ENCODE results near the gene RFX7.
"Not testable (repeated sequence)": the region's sequence is repeated elsewhere in the genome, so short reads cannot be mapped to it uniquely, and the experiment has no call there.

The RFX7 gene

GRCh38 chr15:56168394-56168793 lies 75.3 kb downstream of the RFX7 start:
- H3K36me3 Mint-ChIP-seq, result peaks cover 28 to 47% of the 10 kb centered on the region in 2 donors
- no peak overlapping the region for H3K27ac Mint-ChIP-seq
- H3K27me3 Mint-ChIP-seq, result no peaks in the 10 kb centered on the region
- no peak for DNase-seq
- no peak overlapping the region for H3K4me3 Mint-ChIP-seq
- H3K9me3 Mint-ChIP-seq, result peaks cover 4 to 9% of the 10 kb centered on the region in 2 donors
- ATAC-seq (replicated peaks), result peak in 1 of 2 donors; percentile 52
- peaks cover 16 to 27% of the 10 kb centered on the region in 2 donors for H3K4me1 Mint-ChIP-seq

- no peaks in the 10 kb centered on the region for H3K9me3 Mint-ChIP-seq
- H3K36me3 Mint-ChIP-seq, result peaks cover 3 to 16% of the 10 kb centered on the region in 2 donors
- H3K4me3 Mint-ChIP-seq, result no peak overlapping the region
- ATAC-seq (replicated peaks) (no peak), DNase-seq (no peak)
- H3K27me3 Mint-ChIP-seq, result no peaks in the 10 kb centered on the region
- H3K27ac Mint-ChIP-seq, result no peak overlapping the region
- H3K4me1 Mint-ChIP-seq, result peaks cover 12 to 30% of the 10 kb centered on the region in 2 donors
These were observed 78.4 kb downstream of the RFX7 start for GRCh38 chr15:56165234-56165633.

- Mint-ChIP-seq H3K27ac (no peak overlapping the region), H3K4me3 (no peak overlapping the region), H3K9me3 (no peaks in the 10 kb centered on the region), H3K36me3 (peaks cover 4 to 16% of the 10 kb centered on the region in 2 donors), H3K27me3 (no peaks in the 10 kb centered on the region), H3K4me1 (peaks cover 11 to 33% of the 10 kb centered on the region in 2 donors)
- ATAC-seq (replicated peaks) (no peak), DNase-seq (no peak)
These were observed 82.7 kb downstream of the RFX7 start for GRCh38 chr15:56160966-56161365.

DNA sequence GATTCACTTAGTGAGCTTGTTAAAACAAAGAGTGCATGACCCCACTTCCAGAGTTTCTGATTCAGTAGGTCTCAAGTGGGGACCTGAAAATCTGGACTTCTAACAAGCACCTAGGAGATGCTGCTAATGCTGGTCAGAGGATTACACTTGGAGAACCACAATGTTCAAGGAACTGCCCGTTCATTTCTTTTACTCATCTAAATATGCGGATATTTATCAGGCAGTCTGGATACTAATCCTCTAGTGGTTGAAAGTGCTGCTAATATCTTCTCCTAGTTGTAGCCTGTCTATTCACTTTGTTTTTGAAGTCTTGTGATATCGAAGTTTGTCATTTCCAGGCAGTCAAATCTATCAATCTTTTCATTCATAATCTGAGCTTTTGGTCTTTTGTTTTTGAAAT lies 86.8 kb downstream of the RFX7 start:
- H3K36me3 Mint-ChIP-seq, result peaks cover 26 to 46% of the 10 kb centered on the region in 2 donors
- H3K27ac Mint-ChIP-seq, result no peak overlapping the region
- ATAC-seq (replicated peaks) (no peak), DNase-seq (no peak)
- H3K9me3 Mint-ChIP-seq, result peaks cover 15 to 18% of the 10 kb centered on the region in 2 donors
- H3K4me3 Mint-ChIP-seq, result no peak overlapping the region
- no peaks in the 10 kb centered on the region for H3K27me3 Mint-ChIP-seq
- peaks cover 28 to 43% of the 10 kb centered on the region in 2 donors for H3K4me1 Mint-ChIP-seq

DNA sequence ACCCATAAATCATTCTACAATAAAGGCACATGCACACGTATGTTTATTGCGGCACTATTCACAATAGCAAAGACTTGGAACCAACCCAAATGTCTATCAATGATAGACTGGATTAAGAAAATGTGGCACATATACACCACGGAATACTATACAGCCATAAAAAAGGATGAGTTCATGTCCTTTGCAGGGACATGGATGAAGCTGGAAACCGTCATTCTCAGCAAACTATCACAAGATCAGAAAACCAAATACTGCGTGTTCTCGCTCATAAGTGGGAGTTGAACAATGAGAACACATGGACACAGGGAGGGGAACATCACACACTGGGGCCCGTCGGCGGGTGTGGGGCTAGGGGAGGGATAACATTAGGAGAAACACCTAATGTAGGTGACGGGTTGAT lies 88.4 kb downstream of the RFX7 start:
- peaks cover 35 to 48% of the 10 kb centered on the region in 2 donors for H3K4me1 Mint-ChIP-seq
- not testable (repeated sequence) for ATAC-seq (replicated peaks); H3K27me3 Mint-ChIP-seq; H3K4me3 Mint-ChIP-seq; DNase-seq; H3K27ac Mint-ChIP-seq
- peaks cover 27 to 54% of the 10 kb centered on the region in 2 donors for H3K36me3 Mint-ChIP-seq
- peaks cover 15 to 18% of the 10 kb centered on the region in 2 donors for H3K9me3 Mint-ChIP-seq

GRCh38 chr15:56154768-56155167 lies 88.9 kb downstream of the RFX7 start:
- peaks cover 35 to 51% of the 10 kb centered on the region in 2 donors for H3K4me1 Mint-ChIP-seq
- peaks cover 28 to 52% of the 10 kb centered on the region in 2 donors for H3K36me3 Mint-ChIP-seq
- ATAC-seq (replicated peaks); H3K27ac Mint-ChIP-seq; H3K27me3 Mint-ChIP-seq; H3K4me3 Mint-ChIP-seq; DNase-seq: not testable (repeated sequence)
- peaks cover 15 to 18% of the 10 kb centered on the region in 2 donors for H3K9me3 Mint-ChIP-seq

DNA sequence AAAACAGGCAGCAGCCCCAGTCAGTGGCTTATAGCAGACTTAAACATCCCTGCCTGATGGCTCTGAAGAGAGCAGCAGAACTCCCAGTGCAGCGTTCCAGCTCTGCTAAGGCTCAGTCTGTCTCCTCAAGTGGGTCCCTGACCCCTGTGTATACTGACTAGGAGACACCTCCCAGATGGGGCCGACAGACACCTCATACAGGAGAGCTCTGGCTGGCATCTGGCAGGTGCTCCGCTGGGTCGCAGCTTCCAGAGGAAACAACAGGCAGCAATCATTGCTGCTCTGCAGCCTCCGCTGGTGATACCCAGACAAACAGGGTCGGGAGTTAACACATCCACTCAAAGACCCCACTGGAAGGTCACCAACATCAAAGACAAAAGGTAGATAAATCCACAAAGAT lies 93.5 kb downstream of the RFX7 start:
- H3K4me3 Mint-ChIP-seq, result no peak overlapping the region
- H3K27ac Mint-ChIP-seq, result peak overlapping the region; percentile 9
- H3K4me1 Mint-ChIP-seq, result peaks cover 39 to 71% of the 10 kb centered on the region in 2 donors
- no peak for ATAC-seq (replicated peaks)
- H3K36me3 Mint-ChIP-seq, result peaks cover 39 to 61% of the 10 kb centered on the region in 2 donors
- no peak for DNase-seq
- H3K9me3 Mint-ChIP-seq, result peaks cover 15 to 16% of the 10 kb centered on the region in 2 donors
- no peaks in the 10 kb centered on the region for H3K27me3 Mint-ChIP-seq

DNA sequence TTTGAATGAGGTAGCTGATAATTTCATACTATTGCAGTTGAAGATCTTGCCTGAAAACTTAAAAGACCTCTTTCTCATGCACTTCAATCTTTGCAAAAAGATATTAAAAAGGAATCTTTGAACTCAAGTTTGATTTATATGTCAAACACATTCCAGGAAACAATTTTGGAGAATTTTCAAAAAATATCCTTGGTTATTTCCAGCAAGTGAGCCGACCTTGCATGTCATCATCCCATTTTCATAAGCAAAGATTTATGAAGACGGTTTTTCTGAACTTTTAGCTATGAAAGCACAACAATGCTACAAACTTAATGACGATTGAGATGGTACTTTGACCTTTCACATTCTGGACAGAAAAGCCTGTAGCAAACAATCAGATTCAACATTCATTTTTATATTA lies 95.6 kb downstream of the RFX7 start:
- peaks cover 26 to 42% of the 10 kb centered on the region in 2 donors for H3K36me3 Mint-ChIP-seq
- DNase-seq, result no peak
- H3K27ac Mint-ChIP-seq, result no peak overlapping the region
- H3K4me1 Mint-ChIP-seq, result peaks cover 27 to 54% of the 10 kb centered on the region in 2 donors
- H3K9me3 Mint-ChIP-seq, result peaks cover 4 to 6% of the 10 kb centered on the region in 2 donors
- H3K4me3 Mint-ChIP-seq, result no peak overlapping the region
- H3K27me3 Mint-ChIP-seq, result no peaks in the 10 kb centered on the region
- no peak for ATAC-seq (replicated peaks)

GRCh38 chr15:56146756-56147155 lies 96.9 kb downstream of the RFX7 start:
- Mint-ChIP-seq H3K36me3 (peaks cover 27 to 41% of the 10 kb centered on the region in 2 donors), H3K9me3 (peaks cover 0 to 1% of the 10 kb centered on the region in 2 donors), H3K4me1 (peaks cover 18 to 41% of the 10 kb centered on the region in 2 donors), H3K27ac (no peak overlapping the region), H3K27me3 (no peaks in the 10 kb centered on the region), H3K4me3 (no peak overlapping the region)
- DNase-seq (no peak), ATAC-seq (replicated peaks) (no peak)

DNA sequence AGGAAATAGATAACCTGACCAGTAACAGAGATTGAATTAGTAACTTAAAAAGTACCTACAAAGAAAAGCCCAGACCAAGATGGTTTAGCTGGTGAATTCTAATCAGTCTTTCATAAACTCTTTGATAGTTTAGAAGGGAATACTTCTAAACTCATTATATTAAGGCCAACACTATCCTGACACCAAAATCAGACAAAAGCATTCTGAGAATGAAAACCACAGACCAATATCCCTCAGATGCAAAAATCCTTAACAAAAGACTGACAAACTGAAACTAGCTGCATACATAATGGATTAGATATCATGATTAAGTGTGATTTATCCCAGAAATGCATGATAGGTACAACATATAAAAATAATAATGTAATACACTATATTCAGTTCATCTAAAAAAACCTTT lies 115.6 kb downstream of the RFX7 start:
- Mint-ChIP-seq H3K4me1 (no peaks in the 10 kb centered on the region), H3K27me3 (no peaks in the 10 kb centered on the region), H3K9me3 (peaks cover 15 to 16% of the 10 kb centered on the region in 2 donors), H3K4me3 (no peak overlapping the region), H3K27ac (no peak overlapping the region), H3K36me3 (peaks cover 55 to 71% of the 10 kb centered on the region in 2 donors)
- ATAC-seq (replicated peaks) (no peak), DNase-seq (no peak)

DNA sequence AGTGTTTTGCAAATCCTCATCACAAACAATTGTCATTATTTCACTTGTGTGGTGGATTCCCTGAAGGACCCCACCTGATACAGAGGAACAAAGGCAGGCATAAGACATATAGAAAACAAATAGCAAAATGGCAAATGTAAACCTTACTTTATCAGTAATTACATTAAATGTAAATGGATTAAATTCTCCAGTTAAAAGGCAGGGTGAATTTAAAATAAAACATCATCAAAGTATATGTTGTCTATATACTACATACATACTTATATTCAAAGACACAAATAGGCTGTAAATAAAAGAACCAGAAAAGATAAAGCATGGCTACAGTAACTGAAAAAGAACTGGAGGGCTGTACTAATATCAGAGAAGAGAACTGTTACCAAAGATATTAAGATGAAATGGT lies 117.3 kb downstream of the RFX7 start:
- ATAC-seq (replicated peaks) (no peak), DNase-seq (no peak)
- no peaks in the 10 kb centered on the region for H3K4me1 Mint-ChIP-seq
- H3K4me3 Mint-ChIP-seq, result no peak overlapping the region
- H3K36me3 Mint-ChIP-seq, result peaks cover 69 to 88% of the 10 kb centered on the region in 2 donors
- H3K9me3 Mint-ChIP-seq, result peaks cover 18 to 23% of the 10 kb centered on the region in 2 donors
- H3K27ac Mint-ChIP-seq, result no peak overlapping the region
- H3K27me3 Mint-ChIP-seq, result no peaks in the 10 kb centered on the region

DNA sequence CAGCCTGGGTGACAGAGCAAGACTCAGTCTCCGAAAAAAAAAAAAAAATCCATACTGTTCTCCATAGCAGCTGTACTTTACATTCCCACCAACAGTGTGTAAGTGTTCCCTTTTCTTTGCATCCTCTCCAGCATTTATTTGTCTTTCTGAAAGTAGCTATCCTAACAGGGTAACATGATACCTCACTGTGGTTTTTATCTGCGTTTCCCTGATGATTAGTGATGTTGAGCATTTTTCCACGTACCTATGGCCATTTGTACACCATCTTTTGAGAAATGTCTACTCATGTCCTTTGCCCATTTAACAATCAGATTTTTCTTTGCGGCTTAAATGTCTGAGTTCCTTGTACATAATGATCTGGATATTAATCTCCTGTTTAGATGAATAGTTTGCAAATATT lies 119.3 kb downstream of the RFX7 start:
- Mint-ChIP-seq H3K27me3 (no peaks in the 10 kb centered on the region), H3K4me3 (no peak overlapping the region), H3K9me3 (peaks cover 22 to 29% of the 10 kb centered on the region in 2 donors), H3K4me1 (no peaks in the 10 kb centered on the region), H3K27ac (no peak overlapping the region), H3K36me3 (peaks cover 68 to 82% of the 10 kb centered on the region in 2 donors)
- no peak for ATAC-seq (replicated peaks)
- DNase-seq, result no peak

DNA sequence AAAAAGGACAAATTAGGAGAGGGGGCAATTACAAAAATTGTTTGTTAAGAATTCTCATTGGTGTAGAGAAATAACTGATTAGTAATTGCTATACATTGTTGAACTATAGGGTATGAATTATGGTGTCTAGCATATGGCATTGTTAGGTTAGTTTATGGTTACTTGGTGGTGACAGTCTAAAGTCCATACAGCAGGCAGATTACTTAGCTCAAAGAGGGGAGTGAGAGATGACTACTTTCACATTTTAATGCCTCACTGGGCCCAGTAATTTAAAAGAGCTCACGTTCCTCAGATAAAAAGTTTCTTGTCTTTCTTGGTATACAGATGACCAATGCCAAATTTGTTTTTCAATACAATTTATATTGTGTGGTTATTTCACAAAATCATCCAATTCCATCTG lies 137.8 kb downstream of the RFX7 start:
- Mint-ChIP-seq H3K9me3 (no peaks in the 10 kb centered on the region), H3K27ac (no peak overlapping the region), H3K36me3 (peaks cover 5 to 23% of the 10 kb centered on the region in 2 donors), H3K4me3 (no peak overlapping the region), H3K4me1 (peaks cover 0 to 2% of the 10 kb centered on the region in 2 donors), H3K27me3 (no peaks in the 10 kb centered on the region)
- ATAC-seq (replicated peaks) (no peak), DNase-seq (no peak)

GRCh38 chr15:56102441-56102840 lies 141.2 kb downstream of the RFX7 start:
- no peaks in the 10 kb centered on the region for H3K27me3 Mint-ChIP-seq

GRCh38 chr15:56099311-56099710 lies 144.4 kb downstream of the RFX7 start:
- Mint-ChIP-seq H3K27me3 (no peaks in the 10 kb centered on the region), H3K9me3 (no peaks in the 10 kb centered on the region), H3K27ac (no peak overlapping the region), H3K36me3 (peaks cover 29 to 37% of the 10 kb centered on the region in 2 donors), H3K4me3 (no peak overlapping the region), H3K4me1 (no peaks in the 10 kb centered on the region)
- ATAC-seq (replicated peaks) (no peak), DNase-seq (no peak)

More at GRCh38 chr15:56102441-56102840, 141.2 kb downstream of the RFX7 start:
- Mint-ChIP-seq H3K36me3 (peaks cover 5 to 15% of the 10 kb centered on the region in 2 donors), H3K27ac (no peak overlapping the region), H3K9me3 (no peaks in the 10 kb centered on the region), H3K4me1 (no peaks in the 10 kb centered on the region), H3K4me3 (no peak overlapping the region)
- DNase-seq (no peak), ATAC-seq (replicated peaks) (no peak)

Data from stimulated activated naive B cell treated with anti-CD40 and anti-IgM and Interleukin-4, amounts not matched to agents 10 μg/mL and 1 μg/mL and 100 μg/mL, for 72 hours (primary cell).